NCI-H2029 (cell line): Measurements from ENCODE around the gene SETD3.

ENCODE experiments used
- DNase-seq: peaks from one replicate; lab custom pipeline; 2025; lab: John Stamatoyannopoulos, UW

SETD3 gene

DNA sequence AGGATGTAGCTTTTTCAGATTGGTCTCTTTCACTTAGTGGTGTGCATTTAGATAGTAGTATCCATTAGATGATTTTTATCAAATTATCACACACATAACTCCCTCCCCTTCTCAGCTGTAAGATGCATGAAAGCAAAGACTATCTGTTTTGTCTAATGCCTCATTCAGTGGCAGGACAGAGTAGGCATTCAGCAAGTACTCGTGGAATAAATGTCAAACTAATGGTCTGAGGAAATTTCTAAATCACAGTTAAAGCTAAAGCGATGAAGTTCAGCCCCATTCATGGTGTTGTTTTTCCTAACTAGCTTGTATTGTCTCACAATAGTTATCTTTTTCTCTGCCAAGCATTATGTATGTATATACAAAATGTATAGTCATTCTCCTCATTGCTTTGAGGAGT is 16.7 kb upstream of the SETD3 start:
- DNase-seq: no peak

DNA sequence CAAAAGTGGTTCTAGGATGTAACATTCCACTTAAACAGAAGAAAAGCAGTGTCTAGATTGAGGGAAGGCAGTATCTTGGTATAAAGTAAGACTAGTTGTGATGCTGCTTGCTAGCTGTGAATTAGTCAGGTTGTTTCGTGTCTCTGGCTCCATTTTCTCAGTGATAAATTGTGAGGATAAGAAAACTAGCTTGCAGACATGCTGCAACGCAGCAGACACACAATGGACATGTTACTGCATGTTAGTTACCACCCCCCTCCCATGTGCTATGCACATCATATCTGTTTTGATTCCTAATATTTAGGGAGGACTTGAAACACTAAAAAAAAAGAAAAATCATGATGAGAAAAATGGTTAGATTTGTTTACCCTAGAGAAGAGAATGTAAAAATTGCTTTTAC is 3.4 kb upstream of the SETD3 start:
- DNase-seq: no peak

GRCh38 chr14:99481745-99482099 is 1.1 kb upstream of the SETD3 start:
- DNase-seq: no peak

- DNase-seq: peak; percentile 93
These were observed 472 bp upstream of the SETD3 start, which contains the start of gene CCNK for GRCh38 chr14:99480917-99481744. CCNK (plus strand) TSS chr14:99481409; CDS start chr14:99492678, 11,269 bp downstream.

DNA sequence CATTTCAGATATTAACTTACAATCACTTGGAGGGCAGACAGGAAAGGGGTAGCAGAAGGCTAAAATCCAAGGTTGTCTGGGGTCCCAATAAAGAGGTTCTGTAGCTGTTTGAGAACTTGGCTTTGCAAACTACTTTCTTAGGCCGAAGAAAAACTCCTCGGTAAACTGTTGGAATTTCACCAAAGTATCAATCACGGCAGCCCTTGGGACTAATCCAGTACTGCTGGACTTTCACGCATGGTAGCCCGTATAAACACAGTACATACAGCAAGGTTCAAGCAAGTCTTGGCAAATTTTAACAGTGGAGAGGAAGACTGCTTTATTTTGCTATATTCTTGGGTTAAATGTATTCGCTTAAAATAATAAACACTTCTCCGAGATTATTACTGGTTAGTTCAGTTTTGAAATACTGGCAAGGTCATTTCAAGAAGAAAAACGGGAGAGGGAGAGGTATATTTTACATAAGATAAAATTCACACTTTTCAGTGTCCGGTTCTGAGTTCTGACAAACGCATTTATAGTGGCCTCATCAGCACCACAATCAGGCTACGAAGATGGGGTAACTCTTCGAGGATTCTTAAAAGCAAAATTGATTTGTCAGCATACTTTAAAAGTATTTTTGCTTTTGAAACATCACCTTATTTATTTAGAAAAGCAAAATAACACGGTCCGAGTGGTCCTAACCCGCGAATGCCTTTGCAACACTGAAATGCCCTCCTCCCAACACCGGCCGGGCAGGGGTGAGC is 1.3 kb downstream of the SETD3 start:
- no peak for DNase-seq

GRCh38 chr14:99478128-99478527 is 2.5 kb downstream of the SETD3 start:
- no peak for DNase-seq

GRCh38 chr14:99476864-99477263 is 3.8 kb downstream of the SETD3 start:
- no peak for DNase-seq

DNA sequence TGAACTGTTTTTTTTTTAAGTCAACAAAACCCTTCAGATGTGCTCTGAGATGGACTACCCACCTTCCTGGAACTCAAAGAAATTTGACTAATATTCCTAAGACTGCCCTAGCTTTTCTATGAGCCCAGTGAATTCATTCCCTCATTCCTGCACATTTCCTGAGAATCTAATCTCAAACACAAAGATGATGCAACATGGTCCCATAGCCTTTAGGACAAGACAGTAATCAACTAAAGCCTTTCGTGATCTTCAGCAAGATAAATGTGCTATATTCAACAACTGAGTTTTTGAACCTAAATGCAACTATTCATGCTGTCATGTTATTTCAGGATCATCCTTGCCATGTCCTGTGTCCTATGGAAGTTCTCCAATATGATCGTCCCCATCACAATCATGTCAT is 5.0 kb downstream of the SETD3 start:
- no peak for DNase-seq

GRCh38 chr14:99475179-99475578 is 5.5 kb downstream of the SETD3 start:
- no peak for DNase-seq

DNA sequence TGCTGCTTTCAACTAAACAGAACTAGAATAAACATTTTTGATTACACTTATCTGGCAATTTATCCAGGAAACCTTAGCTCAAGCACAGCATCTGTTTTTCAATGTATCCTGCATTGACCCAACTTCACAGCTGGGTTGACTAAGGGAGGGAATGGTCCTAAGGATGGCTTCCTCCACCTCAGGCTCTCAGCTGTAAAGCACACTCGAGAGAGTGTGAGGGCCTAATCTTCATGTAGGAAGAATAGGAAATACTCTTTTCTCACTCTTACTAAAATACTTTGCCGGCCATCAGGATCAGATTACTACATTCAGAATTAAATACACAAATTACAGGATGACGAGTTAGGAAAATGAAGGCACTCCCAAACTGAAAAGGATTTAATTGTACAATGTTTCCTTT is 7.2 kb downstream of the SETD3 start:
- DNase-seq: no peak

GRCh38 chr14:99472937-99473336 is 7.7 kb downstream of the SETD3 start:
- no peak for DNase-seq

DNA sequence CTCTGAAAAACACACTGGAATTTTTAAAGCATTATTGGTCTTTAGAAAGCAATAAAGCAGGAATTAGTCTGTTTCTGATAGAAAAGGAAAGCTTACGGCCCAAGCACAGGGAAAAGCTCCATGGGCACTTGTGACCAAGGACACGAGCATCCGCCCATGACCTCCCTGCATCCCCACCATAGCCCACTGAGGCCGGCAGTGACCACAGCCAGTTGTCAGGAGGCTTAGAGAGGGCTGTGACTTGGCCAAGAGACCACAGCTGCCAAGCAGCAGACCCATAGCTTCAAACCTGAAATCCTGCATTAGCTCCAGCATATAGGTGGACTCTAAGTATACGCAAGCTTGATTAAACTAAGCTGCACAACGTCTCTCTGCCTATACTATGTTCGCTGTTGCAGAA is 8.9 kb downstream of the SETD3 start:
- DNase-seq: no peak

DNA sequence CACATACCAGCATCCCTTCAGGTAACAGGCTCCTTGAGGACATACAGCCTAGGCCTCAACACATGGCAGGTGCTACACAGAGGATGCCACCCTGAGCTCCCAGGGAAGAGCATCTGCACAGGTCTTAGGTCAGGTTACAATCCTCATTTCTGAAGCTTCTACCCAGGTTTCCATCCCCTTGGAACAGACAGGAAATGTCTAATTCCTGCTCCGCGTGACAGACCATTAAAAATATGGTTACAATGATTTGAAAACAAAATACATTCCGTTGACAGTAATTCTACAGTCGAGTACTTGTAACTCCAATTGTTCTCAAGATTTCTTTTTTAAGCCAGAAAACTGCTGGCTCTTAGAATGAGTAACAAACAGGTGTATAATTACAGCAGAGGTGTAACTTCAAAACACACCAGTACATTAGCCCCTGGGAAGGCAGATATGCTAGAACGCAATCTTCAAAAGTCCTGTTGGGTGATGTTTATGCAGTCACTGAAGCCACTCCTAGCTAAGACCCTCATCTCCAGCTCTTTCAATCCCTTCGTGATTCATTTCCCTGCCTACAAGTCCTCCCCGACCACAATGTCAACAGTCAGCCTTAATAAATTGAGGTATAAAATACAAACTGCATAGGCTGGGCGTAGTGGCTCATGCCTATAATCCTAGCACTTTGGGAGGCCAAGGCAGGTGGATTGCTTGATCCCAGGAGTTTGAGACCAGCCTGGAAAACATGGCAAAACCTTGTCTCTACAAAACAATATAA is 11.6 kb downstream of the SETD3 start:
- DNase-seq: no peak

DNA sequence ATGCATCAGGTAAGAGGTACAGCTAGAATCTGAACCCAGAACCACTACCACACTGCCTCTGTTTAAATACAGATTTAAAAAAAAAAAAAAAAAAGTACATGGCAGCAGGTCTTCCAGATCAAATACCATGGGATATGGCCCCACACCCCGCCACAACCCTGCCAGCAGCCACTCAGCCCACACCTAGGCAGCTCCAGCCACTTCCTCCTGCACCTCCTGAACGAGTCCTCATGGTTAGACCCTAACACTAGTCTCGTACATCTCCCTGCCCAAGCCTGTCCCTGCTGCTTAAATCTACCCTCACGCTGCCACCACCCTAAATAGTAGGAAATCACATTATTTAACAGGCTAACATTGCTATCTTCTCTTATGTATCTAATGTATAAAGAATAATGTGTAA is 12.6 kb downstream of the SETD3 start:
- no peak for DNase-seq

- no peak for DNase-seq
These were observed 13.2 kb downstream of the SETD3 start for GRCh38 chr14:99467336-99468078.

GRCh38 chr14:99466758-99467157 is 13.9 kb downstream of the SETD3 start:
- DNase-seq: no peak

- no peak for DNase-seq
These were observed 15.4 kb downstream of the SETD3 start for GRCh38 chr14:99465288-99465687.

DNA sequence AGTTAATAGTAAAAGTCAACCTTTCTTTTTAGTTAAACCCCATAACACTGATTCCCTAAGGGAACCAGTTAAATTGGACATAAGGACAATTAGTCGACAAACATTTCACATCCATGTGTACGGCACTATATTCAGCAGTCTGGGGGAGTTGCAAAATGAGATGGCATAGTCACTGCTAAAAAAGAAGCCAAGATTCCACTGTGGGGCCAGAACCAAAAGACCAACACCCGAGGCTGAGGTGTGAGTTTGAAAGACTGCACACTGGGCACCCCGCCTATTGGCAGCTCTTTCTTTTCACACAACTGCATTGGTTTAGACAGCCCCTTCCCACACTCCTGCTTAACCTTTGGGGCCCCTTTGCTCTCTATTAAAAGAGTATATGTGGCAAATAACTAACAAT is 16.7 kb downstream of the SETD3 start:
- no peak for DNase-seq

DNA sequence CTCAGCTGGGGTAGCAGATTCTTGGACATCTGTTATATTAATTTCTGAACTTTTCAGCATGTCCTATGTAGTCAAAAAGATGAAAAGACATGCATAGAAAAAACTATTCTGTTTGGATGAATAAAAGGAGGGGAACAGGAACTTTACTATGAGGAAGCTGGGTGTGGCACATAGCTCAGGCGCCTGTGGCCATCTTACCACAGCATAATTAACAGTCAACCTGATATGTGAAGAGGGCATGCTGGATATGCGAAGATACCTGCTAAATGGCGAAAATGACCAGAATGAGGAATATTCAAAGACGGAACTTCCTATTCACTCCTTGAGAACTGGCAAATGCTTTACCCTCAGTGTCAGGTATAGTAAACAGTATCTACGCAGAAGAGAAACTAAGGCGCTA is 18.4 kb downstream of the SETD3 start:
- DNase-seq: no peak

DNA sequence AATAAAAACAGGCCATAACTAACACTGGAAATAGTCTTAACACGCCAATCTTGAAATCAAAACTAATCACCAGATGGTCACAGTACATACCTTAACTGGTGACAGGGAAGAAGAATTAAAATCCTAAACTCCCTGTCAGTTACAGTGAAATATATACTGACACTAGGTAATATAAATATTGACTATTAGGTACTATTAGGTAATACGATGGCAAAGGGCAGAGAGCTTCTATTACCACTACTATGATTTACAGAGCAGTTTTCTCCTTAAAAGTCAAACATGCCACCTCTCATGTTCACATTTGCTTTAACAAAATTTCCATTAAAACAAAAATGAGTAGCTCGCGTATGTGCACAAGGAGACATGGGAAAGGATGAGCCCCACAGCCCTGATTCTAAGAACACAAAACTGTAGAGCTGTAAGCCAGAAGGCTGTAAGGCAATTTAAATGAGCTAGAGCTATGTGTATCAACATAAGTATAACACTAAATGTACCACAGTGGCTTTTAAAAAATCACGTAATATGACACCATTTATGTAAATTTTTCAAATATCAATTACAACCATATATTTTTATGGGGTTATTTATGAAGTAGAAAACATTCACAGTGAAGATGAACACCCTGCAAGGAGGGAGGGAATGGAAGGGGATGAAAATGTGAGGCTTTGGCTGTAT is 19.1 kb downstream of the SETD3 start:
- DNase-seq: no peak

DNA sequence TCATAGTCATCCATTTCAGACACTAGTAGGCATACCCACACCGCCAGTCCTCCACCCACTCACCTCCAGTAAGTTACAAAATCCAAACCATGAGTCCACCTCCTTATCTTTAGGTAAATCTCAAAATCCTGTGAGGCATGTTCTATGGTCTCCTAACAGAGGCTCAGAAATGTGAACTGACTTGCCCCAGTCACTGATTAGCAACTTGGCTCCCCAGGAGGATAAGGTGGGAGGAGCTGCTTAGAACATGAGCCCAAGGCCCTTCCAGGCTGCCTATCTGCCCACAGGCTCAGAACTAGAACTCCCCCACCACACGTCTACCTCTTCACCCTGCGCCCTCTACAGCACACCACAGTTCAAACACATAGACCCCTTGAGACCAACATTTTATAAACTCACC is 19.9 kb downstream of the SETD3 start:
- DNase-seq: no peak
